NCI-H1105 treated with DMSO at 0.1 percent for 48 hours (cell line): Measurements from ENCODE around the gene SYTL1.

Experiments used
- DNase-seq: peaks from one replicate; lab custom pipeline; 2025; lab: John Stamatoyannopoulos, UW

SYTL1 gene

DNA sequence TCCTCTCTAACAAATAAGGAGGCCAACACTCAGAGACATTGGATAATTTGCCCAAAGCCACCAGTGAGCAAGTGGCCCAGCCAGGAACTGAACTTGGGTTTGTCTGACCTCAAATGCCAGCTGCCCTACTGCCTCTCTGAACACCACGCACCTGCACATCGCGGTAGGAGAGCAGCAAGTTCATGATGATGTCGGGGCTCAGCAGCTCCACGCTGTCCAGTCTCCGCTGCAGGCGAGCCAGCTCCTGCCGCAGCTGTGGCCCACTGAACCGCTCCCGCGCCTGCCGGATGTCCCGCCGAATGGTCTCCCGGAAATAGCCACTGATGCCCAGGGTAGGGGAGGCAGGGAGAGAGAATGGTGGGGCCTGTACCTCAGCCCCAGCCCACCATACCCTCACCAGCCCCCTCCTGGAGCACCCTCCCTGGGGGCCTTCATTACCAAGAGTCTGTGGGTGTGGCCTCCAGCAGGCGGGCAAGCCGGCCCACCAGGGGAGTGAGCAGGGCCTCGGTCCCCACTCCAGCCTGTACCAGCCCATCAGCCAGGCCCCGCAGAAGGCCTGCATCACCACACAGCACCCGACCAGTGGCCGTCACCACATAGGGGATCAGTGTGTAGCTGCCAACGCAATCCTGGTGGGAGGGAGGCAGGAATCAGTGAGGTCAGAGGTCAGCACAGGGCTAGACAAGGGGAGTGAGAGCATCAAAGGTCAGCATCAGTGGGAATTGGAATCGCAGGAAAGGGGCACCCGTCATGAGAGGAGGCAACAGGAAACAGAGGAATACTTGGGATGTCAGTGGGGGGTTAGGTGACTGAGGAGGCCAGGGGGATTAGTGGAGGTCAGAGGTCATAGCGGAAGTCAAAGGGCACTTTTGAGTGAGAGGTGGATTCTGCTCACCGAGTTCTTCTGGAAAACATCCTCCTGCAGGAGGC, 22.2 kb downstream of the SYTL1 start:
- no peak for DNase-seq

DNA sequence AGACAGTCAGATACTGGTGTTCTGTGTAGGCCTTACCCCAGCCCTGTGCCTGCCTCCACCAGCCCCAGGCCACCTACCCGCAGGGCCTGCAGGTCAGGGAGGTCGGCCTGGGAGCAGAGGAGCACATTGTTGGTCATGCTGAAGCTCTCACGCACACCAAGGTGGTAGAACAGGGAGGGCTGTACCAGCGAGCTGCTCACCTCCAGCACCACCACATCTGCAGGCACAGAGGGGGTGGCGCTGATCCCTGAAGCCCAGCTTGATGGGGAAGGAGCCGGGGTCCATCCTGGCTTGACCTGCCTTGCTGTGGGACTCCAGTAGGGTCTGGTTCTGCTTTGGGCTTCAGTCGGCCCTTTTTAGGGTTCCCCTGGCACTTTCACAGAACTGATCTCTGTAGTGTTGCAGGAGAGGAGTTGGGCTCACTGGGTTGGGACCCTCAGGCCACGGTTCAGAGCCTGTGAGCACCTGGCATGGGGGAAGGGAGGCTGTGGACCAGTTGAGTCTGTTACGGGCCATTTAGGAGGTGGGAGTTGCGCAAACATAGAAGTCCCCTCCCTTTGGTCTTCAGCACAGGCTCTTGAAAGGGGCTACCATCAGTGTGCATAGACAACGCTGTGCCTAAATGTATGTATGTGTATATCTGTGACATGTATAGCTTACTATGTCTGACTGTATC, 23.0 kb downstream of the SYTL1 start:
- no peak for DNase-seq

DNA sequence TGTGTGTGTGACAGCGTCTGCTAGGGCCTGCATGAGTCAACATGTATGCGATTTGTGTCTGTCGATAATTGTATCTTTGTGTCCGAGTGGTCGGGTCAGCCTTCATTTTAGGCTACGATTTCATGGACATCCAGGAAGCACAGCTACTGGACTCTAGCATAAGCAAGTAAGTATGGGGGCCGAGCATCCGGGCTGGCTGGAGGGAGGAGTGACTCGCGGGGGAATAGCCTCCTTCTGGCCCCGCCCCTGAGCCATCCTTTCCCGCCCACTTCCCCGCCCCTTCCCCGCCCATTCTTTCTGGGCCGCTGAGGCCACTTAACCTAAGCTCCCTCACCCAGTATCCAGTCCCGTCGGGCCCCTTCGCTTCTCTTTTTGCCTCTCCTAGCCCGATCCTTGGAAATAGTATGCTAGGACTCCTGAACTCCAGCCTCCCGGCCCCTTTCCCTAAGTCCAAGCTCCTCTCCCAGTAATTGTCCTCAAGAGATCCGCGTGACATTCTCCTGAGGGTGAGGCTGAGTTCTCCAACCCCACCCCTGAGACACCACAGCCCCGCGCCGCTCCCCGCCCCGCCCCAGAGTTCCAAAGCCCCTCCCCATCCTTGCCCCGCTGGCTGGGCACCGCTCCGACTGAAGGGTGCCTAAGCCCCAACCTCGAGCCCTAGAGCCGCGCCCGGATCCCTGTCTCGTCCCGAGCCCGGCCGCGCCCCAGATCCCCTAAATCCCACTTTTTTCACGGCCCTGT, 23.7 kb downstream of the SYTL1 start:
- DNase-seq, result peak; percentile 86

DNA sequence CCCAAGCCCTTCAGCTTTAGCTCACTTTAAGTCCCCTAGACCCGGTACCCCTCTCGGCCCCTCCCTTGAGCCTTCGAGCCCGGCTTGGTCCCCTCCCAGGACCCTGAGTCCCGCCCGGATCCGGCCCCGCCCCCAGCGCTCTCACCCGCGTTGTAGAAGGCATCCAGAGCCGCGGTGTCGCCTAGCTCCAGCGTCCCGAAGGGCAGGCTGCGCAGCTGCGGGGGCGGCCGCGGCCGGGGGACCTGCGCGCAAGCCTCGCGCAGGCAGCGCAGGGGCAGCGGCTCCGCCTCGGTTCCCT, 24.2 kb downstream of the SYTL1 start:
- DNase-seq, result peak; percentile 60

DNA sequence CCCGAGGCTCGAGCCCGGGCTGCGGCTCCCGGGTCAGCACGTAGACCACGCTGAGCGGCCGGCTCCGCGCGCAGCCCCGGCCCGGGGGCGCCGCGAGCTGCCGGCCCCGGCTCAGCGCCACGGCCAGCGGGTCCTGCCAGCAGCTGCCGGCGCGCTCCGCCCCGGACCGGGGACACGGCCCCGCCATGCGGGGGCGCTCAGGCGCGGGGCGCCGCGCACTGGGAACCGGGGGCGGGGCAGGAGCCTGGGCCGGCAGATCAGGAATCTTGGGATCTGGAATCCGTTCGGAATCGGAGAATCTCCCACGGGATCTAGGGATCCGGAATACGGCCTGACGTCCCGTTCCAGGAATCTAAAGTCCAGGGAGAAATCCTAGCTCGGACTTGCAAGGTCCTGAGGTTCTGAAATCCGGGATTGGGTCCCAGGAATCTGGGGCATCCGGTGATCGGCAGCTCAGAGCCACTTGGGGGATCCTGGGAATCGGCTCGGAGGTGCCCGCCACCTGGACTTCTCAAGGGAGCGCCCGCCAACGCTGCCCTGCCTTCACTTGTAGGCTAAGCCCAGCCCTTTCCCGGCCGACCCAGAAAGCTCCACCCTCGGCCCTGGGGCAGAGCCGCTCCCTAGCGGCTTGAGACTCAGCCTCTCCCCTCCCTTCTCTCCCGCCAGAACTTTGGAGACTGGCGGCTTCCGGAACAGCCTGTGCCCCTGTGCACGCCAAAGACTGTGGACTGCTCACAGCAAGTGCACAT, 24.8 kb downstream of the SYTL1 start, which contains the start of gene MAP3K6:
MAP3K6 (minus strand) TSS at position 551 of the 749 bp plus-strand sequence; CDS start at position 187, 364 bp downstream.
- DNase-seq, result peak; percentile 60

DNA sequence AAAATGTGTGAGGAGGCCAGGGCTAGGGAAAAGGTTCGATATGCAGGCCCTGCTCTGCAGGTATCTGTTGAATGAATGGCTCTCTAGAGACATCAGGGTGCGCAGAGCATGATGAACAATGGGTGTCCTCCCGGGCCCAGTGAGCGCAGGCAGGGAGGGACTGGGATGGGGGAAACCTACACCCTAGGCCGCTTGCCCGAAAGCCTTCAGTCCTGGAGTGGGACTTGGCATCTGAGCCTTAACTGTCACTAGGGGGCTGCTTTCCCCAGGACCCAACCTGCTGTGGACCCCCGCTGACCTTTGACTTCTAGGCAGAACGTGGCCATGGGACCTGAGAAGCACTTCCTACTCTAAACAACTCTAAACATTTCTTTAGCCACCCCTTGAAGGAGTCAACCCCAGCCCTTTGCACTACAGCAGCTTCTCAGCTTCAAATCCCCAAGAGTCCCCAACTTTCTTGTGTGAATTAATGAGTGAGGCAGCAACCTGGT, 25.4 kb downstream of the SYTL1 start:
- no peak for DNase-seq

DNA sequence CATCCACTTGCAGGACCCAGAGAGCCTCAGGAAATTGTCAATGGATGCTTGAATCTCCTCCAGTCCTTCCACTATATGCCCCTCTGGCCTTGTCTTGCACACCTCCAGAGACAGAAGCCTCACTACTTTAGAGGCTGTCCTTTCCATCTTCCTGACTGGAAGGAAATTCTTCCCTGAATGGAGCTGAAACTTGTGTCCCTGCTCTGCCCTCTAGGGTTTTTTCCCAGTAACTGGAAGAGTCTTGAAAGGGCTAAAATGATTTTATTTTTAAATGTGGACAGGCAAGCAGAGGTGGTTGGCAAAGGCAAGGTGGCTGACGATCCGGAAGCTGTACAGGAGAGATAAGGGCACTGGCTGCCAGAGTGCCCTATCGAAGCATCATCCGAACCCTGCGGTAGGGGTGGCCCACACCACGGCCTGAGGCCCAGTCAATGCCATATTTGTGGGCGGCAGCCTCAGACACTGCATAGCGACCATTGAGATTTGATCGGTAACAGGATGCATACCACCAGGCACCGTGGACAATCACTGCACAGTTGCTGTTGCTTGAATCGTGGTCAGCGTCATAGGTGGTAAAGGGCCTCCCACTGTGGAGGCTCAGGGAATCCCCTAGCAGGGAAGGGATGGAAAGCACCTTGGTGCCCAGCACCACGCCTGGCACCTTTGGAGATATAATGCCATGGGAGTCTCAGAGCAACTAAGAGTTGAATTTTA, 27.2 kb downstream of the SYTL1 start:
- no peak for DNase-seq

DNA sequence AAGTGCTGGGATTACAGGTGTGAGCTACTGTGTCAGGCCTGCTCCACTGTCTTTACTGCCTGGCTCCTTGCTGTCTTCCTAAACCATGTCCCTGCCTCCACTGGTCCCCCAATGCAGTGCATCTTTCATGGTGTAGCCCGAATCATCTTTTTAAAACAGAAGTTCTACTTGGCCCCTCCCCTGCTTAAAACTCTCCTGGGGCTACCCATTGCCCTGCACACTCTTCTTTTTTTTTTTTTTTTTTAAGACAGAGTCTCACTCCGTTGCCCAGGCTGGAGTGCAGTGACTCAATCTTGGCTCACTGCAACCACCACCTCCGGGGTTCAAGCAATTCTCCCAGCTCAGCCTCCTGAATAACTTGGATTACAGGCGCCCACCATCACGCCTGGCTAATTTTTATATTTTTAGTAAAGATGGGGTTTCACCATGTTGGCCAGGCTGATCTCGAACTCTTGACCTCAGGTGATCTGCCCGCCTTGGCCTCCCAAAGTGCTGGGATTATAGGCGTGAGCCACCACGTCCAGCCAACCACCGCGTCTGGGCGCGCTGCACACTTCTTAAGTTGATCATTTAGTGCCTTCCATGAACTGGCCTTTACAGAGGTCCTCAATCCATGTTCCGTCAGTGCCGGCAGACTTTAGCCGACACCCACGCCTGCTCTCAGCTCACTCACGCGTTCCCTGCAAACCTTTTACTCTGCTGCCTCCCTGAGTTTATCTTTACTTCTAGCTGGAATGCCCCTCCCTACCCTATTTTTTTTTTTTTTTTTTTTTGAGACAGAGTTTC, 30.4 kb downstream of the SYTL1 start:
- no peak for DNase-seq

DNA sequence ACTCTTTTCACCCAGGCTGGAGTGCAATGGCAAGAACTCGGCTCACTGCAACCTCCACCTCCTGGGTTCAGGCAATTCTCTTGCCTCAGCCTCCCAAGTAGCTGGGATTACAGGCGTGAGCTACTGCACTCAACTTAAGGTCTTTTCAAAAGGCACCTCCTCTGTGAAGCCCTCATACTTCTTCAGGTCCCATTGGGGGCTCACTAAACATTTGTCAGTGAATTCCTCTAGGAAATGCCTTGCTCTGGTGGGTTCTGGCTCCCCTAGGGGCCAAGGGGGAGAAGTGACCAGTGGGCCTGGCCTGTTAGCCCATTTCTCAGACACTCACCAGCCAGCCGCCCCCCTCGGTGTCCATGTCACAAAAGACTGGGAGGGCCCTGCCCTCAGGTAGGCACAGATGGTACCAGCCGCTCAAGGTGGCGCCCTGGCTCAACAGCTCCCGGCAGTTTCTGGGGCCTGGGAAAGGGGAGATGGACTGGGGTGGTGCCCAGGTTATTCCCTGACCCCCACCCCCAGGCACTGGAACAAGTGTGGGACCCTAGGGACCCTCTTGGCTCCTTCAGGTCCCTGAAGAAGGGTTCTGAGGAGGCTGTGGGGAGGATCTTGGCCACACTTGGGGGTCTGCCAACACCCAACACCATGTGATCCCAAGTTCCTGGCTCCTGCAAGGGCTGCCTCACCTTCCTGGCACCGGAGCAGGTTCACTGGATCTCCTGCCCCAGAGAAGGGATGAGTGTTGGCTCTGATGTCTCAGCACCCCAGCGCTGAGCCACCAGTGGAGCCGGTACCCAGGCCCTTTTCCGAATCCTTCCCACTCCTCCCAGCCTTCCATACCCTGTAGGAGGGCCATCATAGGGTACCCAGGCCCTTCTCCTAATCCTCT, 31.2 kb downstream of the SYTL1 start:
- DNase-seq, result no peak

DNA sequence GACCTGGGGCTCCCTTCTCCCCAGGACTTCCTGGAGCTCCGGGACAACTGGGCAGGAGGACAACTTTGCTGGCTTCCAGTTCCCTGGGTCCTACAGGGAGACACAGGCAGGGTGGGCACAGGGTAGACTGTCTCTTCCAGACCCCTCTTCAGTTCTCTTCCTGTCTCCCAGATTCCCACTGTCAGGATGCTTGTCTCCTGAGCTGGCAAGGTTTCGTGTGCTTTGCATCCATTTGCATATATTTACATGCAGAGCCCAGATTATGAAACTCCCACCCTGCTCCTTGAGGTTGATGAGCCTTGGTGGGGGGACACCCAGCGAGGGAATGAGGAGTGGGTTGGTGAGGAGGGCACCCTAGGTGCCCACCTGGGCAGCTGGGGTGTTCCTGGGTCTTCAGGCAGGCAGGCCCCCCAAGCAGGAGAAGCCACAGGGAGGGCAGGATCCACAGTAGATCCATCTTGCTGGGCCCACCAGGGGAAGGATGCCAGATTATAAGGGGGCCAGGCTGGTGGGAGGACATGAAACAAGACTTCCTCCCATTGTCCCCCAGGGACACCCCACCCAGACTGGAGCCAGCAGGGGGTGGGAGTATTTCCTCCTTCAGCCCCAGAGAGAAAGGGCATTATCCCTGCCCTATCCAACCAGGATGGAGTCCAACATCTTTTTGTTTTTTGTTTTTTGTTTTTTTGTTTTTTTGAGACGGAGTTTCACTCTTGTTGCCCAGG, 32.7 kb downstream of the SYTL1 start, which contains the start of gene FCN3:
FCN3 (minus strand) TSS at position 463 of the 725 bp plus-strand sequence; CDS start at position 457, 6 bp downstream.
- DNase-seq, result no peak

DNA sequence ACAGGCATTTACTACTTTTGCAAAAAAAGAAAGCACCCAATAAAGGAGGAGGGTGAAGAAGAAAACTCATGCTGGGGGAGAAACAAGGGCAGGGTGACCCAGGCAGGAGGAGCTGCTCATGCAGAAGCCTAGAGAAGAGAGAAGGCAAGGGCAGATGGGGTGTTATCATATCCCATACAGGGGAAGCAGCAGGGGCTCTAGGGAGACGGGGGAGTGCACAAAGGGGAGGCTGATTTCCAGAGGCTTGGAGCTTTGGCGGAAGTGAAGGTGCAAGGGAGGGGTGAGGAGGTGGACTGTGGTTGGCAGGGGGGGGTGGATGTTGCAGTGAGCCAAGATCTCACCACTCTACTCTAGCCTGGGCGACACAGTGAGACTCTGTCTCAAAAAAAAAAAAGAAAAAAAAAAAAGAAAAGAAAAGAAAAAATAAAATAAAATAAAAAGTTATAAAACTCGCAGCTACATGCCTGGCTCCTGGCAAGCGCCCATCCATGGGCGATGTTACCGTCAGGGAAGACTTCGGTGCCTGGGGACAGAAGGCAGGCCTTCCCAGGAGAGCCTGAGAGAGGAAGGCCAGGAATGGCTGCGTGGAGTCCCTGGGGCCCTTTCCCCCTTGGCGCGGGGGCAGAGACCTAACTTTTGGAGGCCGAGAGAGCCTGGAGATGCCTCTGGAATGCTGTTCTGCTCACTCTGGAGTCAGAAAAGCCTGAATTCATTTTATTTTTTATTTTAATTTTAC, 36.1 kb downstream of the SYTL1 start:
- DNase-seq, result no peak

DNA sequence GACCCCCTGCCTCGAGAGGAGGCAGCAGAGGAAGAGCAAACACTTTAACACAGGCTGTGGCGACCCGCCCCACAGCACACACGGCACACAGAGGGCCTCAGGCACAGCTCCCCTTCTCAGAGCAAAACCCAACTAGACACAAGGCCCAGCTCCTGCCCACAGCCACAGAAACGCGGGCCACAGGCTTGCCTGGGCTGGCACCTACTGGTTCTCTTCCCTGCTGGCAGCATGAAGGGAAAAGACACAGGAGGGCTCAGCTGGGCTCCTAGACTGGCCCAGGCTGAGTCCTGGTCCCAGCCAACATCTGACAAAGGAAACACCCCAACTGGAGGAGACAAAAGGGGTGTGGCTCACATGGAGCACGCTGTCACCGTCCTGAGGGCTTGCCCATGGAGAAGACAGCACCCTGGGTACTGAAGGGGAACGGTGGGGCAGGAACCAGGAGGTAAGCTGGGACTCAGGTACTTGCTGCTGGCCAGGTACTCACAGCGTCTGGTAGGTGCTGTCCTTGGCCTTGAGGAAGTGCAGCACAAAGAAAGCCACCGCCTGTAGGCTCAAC, 37.8 kb downstream of the SYTL1 start:
- no peak for DNase-seq

DNA sequence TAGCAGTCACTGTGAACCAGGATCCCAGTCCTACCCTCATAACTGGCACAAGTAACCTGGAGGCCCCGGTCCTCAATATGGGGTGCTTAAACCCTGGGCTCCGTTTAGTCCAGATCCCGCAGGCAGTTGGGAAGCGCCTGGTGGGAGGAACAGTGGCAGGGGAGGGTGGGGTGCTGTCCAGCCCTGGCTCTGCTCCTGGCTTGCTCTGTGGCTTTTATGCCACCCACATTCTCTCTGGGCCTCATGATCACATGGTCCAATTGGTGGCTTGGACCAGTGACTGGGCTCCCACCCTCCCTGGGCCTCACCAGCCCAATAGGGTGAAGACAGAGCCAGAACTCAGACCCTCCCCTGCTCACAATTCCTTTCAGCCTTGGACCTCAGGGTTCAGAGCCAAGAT, 38.4 kb downstream of the SYTL1 start:
- no peak for DNase-seq

DNA sequence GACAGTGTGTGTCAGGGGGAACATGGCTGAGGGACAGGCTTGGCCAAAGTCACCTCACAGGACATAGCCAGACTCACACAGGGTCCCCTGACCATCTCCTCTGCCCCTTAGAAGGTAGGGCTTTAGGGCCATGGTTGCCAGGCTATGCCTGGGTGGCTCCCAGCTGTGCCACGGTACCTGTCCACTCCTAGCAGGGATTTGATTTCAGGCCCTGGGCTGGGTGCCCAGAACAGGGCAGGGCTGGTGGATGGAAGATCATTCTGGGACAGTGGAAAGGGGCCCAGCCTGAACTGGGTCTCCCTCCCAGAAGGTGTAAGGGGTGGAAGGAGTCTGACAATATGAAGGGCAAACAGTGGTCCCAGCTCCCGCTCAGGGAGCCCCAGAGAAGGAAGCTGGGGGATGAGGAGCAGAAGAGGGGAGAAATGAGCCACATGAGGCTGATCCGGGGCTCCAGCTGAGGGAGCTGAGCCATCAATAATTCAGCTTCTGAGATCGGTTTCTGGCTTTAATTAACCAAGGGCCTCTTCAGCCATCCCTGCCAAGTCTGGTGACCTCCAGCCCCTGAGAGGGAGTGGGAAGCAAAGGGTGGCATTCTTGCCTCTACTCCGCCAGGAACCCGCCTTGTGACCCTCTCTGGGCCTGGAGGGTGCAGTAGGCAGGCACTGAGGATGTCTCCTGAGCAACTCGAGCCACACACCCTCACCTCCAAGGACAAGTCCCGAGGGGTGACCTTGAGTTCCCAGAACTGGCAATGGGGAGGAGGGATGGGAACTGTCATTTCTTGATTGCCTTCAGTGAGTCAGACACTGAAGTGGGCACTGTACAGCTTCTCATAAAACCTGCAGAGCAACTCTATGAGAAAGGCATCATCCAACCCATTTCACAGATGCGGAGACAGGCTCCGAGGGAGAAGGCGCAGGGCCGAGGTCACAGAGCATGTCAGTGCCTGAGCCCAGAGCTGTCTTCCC, 39.2 kb downstream of the SYTL1 start:
- DNase-seq, result no peak

DNA sequence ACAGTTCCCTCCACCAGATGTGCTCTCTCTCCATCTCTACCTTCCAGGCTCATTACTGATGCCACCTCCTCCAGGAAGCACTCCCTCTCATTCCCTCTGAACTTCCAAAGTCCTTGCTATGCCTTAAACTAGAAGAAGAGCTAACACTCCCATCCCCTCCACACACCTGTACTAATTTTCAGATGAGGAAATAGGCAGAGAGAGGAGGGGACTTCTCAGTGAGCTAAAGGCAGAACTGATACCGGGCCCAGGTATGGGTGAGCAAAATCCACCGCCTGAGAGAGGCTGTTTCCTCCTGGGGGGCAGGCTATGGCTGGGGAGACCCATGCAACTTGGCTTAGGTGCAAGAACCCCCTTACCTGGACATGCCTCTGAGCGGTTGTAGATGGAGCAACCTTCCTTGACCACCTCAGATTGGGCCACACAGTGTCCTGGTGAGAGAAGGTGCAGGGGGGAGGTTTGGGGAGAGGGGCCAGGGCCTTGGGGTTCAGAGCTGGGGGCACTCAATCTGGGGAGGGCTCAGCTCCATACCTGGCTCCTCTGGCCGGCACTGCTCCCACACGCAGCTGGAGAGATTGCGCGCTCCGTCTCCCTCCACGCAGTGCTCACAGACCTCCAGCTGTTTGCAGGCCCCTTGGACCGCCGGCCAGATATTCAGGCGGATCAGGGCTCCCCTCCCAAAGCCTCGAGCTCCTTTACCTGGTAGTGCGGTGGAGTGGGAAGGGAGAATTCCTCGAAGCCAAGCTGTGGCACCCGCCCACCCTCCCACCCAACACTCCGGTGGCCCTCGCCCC, 40.3 kb downstream of the SYTL1 start:
- no peak for DNase-seq
